ENCODE measurements around the gene KSR1. TPM values are rescaled to one million over a fixed set of nuclear protein-coding genes. Genes with fewer than 3 reads are reported as not detected.

KSR1 gene
- total and polyA plus RNA-seq, 2 of the 8 experiments (the other 6 are each of a cell fraction or from before 2014, with no cell fraction given), result 14.1 to 34.7 TPM

DNA sequence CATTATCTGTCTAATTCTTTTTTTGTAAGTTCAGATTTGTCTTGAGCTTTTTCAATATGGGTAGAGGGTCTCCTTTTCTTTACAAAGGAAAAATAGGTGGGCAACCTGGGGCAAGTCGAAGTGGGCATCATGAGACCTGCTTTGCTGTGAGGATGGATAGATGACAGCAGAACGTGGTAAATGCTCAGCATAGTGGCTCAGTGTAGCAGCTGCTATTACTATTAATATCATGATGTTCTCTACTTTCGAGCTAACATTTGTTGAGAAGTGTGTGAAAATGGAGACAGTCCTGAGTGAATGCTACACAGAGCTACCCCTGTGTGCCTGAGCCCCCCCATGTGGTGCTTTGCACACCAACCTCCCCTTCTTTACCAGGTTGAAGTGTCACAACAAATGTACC lies 135.7 kb downstream of the KSR1 start (continued):
- TF ChIP-seq CBX8 (IDR thresholded peaks at IDR 0.05; ENCODE audit: borderline replicate concordance, low read depth, low read length) (no peak), TBP (IDR thresholded peaks at IDR 0.05; ENCODE audit: low read depth, low read length) (no peak), USF2 (IDR thresholded peaks at IDR 0.05; ENCODE audit: low read length) (no peak), SAP30 (IDR thresholded peaks at IDR 0.05; ENCODE audit: insufficient read depth, insufficient replicate concordance, low read length) (no peak)

Measured in H1 (cell line).